NCI-H2196 treated with DMSO at 0.1 percent for 48 hours (cell line): ENCODE measurements around the gene COL4A2.
"Not testable (repeated sequence)": the region's sequence is repeated elsewhere in the genome, so short reads cannot be mapped to it uniquely, and the experiment has no call there.

Source experiments
- DNase-seq: peaks from one replicate; lab custom pipeline; 2025; ENCODE audit not compliant: unreplicated experiment; lab: John Stamatoyannopoulos, UW

COL4A2 gene

DNA sequence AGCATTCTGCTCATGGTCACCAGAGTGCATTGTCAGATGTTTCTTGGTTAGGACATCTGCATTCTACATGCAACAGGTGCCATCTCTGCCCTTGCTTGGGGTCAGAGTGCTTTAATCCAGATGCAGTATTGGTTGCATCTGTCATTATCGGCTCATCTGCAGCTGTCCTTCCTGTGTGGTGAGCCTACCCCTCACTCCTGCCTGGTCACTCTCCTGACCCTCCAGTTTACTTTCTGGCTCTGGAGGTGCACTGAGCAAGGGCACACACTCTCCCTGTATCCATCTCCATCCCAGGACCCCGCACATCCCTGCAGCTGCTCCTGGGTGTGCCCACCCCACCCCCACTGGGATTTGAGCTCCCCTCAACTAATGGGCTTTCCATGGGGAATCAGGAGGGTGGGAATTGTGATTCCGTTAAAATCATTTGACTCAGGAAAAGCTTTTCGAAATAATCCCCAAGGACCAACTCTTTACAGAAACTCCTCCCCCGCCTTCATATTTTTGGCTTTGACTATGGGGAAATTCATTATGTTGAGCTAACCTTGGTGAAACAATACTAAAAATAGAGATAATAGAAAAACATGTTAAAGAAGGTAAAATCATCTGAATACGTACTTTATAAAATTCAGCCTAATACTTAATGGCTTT is 70.2 kb downstream of the COL4A2 start:
- DNase-seq = no peak

DNA sequence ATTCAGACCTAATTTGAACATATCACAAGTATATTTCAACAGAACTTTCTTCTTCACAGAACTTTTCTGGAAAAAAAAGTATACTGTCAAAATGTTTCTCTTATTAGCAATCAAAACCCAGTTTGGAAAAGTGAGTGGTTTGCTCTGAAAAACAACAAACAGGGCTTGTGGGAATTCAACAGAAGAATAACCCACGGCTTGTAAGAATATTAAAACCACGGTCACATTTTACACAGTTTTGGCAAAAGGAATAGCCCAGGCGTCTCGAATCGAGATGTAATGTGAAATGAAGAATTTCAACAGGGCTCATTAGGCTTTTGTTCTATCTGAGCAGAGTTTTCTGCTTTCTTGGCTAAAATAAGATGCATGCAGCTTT is 70.7 kb downstream of the COL4A2 start:
- DNase-seq = no peak

DNA sequence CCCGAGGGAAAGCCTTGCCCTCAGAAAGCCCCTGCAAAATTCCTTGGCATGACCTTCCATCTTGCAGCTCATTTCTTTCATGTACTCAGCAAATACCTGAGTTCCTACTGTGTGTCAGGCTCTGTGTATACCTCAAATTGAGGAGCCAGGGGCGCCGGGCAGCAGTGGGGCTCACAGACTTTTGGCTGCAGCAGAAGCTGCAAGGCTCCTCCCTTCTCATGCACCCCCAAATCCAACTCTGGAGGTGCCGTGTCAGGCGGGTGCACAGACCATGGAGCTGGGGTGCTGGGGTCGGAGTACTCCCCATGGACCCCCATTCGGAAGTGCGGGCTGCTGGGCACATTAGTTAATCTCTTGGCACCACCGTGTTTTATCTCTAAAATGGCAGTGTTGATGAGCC is 72.3 kb downstream of the COL4A2 start:
- DNase-seq = no peak

DNA sequence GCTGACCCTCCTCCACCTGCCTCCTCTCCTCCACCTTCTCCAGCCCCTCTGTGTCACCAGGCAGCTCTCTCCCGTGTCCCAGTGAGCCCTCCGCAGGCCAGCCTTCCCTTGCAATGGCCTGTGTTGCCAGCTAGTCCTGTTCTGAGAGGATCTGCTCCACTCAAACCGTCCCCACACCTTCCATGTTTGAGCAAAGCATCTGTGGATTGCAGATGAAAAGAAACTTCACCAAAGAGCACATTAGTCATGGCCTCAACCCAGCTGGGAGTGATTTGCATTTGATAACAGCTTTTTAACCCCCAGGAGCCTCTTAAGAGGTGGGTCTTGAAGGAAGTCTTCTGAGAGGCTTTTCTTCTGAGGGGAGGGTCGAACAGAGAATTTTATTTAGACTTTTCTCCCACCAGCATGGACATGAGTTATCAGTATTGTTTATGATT is 72.8 kb downstream of the COL4A2 start:
- no peak for DNase-seq

DNA sequence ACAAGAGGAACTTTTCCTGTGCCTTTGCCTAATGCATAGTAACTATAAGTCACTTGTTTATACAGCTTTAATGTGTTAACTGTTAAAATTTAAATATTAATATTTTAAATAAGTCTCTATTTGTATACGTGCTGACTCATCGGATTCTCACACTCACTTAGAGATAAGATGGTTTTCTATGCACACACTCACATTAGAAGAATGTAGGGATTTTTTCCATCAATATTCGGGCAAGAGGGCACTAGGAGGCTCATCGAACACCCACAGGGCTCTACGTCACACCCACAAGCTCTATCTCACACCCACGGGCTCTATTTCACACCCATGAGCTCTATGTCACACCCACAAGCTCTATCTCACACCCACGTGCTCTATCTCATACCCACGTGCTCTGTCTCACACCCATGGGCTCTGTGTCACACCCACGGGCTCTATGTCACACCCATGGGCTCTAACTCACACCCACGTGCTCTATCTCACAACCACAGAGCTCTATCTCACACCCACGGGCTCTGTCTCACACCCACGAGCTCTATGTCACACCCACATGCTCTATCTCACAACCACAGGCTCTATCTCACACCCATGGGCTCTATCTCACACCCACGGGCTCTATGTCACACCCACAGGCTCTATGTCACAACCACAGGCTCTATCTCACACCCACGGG is 73.4 kb downstream of the COL4A2 start:
- no peak for DNase-seq

DNA sequence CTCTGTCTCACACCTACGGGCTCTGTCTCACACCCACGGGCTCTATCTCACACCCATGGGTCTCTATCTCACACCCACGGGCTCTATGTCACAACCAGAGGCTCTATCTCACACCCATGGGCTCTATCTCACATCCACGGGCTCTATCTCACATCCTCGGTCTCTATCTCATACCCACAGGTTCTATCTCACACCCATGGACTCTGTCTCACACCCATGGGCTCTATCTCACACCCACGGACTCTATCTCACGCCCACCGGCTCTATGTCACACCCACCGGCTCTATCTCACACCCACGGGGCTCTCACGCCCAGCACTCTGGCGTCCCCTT is 73.9 kb downstream of the COL4A2 start:
- no peak for DNase-seq

DNA sequence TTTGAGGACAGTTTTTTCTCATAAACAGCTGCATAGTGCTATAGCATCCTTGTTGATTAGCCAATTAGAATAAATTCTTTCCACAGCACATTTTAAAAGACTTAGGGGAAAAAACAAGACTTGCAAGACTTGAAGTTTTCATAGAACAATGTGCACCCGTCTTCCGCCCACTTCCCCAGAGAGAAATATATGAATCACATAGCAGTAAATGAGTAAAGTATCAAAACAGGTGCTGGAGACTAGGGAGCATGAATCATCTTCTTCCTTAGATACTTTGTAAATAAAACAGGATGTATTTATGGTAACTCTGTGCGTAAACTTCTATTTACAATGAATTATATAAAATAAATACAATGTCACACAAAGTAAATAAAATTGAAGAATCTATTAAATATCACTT is 75.1 kb downstream of the COL4A2 start:
- DNase-seq = no peak

DNA sequence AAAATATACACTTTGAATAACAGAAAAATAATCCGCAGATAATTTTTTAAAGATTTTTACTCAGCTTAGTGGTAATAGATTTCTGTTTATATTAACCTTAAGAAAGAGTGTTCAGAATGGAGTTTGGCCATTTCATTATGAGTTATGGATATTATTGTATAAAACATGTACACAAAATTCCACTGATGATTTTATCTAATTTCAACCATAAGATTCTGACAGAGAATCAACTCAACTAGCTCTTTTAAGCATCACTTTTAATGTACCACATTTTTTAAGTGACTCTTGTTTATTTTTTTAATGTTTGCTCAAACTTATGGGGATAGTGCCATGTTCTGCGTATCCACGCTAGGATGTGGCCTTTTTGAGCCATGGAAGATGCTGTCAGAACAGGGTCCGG is 75.7 kb downstream of the COL4A2 start:
- no peak for DNase-seq

DNA sequence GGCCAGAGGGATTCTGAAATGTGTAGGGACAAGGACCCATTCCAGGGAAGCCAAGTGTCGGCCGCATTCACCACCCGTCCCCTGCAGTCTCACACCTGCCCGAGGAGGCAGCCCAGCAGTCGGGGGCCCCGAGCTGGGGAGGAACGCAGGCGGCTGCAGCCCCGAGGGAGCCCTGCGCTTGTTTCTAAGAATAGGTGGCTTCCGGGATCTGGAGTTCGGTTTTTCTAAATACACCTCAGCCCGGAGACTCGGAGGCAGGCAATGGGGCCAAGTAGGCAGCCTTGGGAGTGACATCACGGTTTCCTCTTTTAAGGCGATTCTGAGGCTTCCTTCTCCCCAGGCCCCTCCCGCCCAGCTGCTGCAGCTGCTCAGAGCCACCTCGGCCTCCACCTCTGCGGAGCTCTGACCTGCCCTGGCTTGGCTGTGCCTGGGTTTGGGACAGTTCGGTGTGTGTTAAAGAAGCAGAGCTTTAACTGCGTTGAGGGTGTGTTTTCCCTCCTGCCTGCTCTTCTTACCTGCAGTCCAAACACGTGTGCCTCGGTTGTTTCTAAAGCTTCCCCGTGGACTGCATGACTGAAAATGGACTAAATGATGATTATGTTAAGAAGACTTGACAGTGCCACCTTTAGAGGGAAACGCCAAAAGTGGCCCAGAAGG is 80.5 kb downstream of the COL4A2 start:
- DNase-seq = no peak

DNA sequence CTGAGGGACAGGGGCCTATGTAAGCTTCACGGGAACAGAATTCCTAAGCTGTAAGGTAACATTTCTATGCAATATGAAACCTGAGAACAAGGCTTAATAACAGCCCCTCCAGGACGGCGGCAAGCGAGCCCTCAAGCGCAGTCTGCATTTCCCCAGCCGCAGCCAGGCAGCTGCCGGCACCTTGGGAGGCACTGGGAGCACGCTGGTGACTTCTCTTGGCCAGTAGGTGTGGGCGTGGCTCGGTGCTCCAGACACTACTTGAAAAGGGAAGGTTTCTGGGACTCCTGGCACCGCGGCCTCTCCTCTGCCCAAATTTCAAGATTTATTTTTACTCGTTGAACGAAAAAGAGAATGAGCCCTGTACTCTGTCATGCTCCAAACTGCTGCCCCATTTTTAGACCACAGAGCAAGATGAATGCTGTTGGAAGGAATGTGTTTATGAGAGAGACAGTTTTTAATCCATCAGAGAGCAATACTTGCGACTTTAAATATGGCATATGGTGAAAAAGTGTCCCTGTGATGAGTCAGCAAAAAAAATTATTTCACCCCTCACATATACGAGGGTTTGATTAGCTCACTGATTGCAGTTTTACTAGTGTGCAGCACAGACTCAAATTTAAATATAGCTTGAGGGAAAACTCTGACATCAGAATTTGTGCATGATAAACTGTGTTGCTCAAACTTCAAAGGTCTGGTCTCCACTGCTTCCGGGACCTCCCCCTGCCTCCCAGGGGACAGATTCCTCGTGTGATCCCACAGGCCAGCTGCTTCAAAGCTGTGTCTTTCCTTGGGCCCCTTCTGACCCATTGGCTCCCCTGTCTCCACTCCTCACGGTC is 81.2 kb downstream of the COL4A2 start:
- no peak for DNase-seq

DNA sequence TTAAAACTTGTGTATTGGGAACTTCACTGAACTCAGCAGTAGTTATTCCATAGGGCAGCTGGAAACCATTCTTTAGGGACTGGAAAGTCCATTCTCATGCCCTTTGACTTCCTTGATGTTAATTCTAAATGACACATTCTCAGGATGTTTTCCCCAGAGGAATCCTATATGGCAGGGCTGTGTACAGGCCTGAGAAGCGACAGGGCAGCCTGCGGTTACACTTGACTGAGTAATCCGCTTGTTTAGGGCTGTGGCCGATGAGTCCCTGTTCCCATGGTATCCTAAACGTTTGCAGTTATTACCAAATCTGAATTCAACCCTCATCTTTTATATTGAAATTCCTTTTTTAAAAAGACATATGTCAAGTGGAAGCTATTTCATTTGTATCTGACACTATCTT is 83.5 kb downstream of the COL4A2 start:
- no peak for DNase-seq

DNA sequence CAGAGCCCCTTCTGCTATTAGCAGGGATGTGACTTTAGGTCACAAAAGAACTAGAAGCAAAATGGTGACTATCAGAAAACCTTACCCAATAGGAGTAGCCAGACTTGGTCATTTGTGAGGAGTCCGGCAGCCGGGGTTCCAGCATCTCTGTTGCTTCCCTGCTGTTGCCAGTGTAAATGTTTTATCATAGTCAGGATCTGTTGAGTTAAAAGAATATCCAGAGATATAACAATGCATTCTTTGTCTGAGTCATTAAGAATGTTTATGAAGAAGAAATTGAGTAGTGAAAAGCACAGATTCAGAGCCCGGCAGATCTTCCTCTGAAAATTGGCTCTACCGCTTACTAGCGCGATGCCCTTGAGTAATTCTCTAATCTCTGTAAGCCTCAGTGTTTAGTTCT is 84.2 kb downstream of the COL4A2 start:
- DNase-seq = no peak

DNA sequence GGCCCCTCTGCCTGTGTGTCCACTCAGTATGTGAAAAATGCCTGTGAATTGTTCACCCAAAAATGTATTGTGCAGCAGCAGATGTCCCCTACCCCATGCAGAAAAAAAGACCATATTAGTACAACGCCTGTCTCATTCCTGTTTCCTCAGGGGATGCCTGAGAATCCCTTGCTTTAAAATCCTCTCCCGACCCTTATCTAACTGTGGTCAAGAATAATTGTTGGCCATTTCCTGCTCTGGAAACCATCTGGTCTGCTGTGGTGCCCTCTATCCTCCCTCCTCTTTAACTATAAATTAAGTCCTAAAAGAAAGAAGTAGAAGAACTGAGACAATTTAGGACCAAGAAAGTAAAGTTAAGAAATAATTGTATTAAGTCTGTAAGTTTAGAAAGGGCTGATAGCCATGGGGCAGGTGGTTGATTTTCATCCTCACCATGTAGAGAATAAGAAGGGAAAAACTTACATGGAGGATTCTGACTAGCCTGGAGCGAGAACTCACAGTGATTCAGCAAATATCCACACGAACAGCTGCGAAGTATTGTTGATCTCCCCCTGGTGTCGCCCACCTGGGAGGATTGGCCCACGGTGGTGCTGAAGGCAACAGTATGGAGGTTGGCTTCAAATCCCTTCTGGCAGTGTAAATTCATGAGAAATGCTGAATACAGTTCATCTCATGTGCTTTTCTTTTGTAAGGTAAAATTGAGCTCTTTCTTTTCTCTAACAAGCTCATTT is 85.6 kb downstream of the COL4A2 start:
- no peak for DNase-seq

DNA sequence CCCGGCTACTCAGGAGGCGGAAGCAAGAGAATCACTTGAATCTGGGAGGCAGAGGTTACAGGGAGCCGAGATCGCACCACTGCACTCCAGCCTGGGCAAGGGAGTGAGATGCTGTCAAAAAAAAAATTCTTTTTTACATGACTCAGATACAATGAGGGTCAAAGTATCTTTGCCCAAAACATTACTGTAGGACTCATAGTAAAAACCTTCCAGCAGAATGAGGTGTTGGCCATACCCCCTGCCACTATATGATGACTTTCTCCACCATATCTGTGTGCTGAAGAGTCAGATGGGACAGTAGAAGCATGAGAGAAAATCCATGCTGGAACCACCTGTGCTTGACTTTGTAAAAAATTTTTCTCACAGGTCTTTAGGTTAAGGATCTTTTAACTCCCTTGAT is 86.7 kb downstream of the COL4A2 start:
- DNase-seq = no peak

DNA sequence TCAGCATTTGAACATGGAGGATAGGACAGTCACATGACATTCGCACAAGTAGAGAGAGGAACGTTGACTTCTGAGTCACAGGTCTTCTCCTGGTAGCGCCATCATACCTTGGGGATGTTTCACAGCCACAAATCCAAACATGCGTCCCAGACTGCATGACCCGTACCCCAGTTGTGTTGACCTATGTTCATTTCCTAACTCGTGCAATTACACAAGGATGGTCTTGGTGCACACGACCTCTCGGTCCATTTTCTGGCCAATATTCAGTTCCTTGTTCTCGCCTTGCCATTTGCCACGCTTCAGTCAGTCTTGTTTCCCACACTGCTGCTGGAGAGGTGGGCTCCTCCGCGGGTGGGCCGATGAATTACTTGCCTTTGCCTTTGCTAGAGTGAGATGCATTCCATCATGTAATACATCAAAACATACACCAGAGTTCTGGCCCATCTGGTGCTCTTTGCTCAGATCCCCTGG is 87.3 kb downstream of the COL4A2 start:
- DNase-seq = no peak

DNA sequence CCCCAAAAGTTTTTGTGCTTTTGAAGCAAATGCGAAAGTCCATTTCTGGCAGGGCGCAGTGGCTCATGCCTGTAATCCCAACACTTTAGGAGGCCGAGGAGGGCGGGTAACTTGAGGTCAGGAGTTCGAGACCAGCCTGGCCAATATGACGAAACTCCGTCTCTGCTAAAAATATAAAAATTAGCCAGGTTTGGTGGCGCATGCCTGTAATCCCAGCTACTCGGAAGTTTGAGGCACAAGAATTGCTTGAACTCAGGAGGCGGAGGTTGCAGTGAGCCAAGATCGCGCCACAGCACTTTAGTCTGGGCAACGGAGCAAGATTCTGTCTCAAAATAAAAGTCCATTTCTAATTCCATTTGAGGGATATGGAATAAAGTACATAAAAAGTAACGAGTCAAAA is 88.5 kb downstream of the COL4A2 start:
- not testable (repeated sequence) for DNase-seq

DNA sequence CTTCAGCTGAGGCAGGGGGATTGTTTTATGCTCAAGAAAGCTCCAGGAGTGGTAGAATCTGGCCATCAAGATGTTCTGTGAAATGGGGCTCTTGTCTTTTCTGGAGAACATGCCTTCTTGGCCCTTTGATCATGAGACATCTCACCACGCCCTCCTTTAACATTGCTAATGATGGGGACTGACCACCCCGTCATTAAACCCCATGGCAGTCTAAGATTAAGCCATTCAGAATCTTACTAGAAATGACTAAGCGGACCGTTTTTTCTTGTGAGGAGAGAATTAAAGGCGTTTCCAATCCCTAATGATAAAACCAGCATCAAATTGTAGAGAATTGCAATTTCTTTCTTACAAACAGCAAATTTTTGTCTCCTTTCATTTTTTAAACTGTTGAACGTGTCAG is 89.4 kb downstream of the COL4A2 start:
- no peak for DNase-seq

DNA sequence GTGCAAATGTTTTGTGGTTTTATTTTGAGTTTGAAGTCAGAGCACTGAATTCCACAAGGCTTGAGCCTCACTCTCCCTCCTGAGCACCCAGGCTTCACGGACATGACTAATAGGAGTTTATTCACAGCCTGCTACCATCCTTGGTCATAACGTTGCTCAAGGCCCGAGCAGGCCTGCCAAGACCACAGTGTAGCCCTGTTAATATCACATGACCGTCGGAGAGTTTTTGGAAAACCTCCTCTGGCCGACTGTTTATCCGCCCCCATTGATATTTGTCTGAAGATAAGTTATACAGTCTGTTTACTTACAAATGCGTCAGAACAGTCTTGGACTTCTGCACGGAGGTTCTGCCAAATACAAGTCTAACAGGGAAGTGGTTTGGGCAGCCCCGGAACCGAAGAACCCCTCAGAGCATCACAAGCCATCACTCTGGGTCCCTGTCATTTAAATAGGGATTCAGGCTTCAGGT is 89.9 kb downstream of the COL4A2 start:
- DNase-seq = no peak

DNA sequence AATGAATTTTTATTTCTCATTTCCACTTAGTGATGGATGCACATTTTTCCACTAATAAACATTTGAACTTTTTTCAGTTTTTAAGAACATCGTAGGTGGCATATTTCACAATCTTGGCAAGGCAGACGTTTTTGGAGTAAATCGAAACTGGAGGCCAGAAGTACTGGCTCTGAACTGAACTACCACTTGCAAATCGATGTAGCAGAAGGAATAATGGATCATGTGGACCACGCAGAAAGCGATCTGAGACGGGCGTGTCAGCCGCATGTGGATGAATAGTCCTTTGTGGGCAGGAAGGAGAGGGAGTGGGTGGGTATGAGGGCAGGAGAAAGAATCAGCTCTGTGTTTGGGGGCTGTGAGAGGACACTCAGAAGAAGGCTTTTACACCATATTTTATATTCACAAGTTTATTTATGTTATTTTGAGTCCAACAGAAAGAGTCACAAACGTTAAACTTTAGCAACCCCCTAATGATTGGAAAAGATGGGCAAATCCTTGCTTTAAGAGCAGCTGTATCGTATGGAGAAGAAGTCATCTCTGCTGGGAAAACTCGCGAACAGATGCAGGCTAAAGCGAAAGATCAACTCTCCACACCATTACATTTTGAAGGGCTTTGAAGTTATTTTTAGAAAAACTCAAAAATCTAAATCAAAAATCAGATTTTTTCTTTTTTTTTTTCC is 90.5 kb downstream of the COL4A2 start:
- no peak for DNase-seq
